RKO (cell line): ENCODE results near the gene TINCR.

Experiments used
- DNase-seq: peaks from one replicate; pipeline ENCODE4 v3.0.0-alpha.2; 2016; ENCODE audit warnings: low spot score

Gene TINCR

GRCh38 chr19:5512715-5513114, 55.0 kb downstream of the TINCR start:
- DNase-seq, result no peak
